ENCODE data around the gene KAT6B.
"Not testable (repeated sequence)": the region's sequence is repeated elsewhere in the genome, so short reads cannot be mapped to it uniquely, and the experiment has no call there.

KAT6B gene

DNA sequence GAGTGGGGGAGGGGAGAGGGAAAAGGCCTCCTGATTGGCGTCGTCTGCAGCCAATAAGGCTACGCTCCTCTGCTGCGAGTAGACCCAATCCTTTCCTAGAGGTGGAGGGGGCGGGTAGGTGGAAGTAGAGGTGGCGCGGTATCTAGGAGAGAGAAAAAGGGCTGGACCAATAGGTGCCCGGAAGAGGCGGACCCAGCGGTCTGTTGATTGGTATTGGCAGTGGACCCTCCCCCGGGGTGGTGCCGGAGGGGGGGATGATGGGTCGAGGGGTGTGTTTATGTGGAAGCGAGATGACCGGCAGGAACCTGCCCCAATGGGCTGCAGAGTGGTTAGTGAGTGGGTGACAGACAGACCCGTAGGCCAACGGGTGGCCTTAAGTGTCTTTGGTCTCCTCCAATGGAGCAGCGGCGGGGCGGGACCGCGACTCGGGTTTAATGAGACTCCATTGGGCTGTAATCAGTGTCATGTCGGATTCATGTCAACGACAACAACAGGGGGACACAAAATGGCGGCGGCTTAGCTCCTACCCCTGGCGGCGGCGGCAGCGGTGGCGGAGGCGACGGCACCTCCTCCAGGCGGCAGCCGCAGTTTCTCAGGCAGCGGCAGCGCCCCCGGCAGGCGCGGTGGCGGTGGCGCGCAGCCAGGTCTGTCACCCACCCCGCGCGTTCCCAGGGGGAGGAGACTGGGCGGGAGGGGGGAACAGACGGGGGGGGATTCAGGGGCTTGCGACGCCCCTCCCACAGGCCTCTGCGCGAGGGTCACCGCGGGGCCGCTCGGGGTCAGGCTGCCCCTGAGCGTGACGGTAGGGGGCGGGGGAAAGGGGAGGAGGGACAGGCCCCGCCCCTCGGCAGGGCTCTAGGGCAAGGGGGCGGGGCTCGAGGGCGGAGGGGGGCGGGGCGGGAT lies at the start of gene KAT6B:
Gene KAT6B (plus strand): TSS at position 459 of the 903 bp plus-strand sequence. CDS start 16,258 bp downstream, outside the sequence.
- peak; percentile 98 to 99 for DNase-seq (ENCODE audit: low read depth in 2 of 2, low spot score in 1 of 2)

GRCh38 chr10:74778436-74779094 lies 47.8 kb upstream of the KAT6B start:
- DNase-seq (ENCODE audit: low read depth in 2 of 2, low spot score in 1 of 2): no peak

GRCh38 chr10:74781870-74782269 lies 44.5 kb upstream of the KAT6B start:
- not testable (repeated sequence) for DNase-seq (ENCODE audit: low read depth in 2 of 2, low spot score in 1 of 2)

GRCh38 chr10:74784462-74784861 lies 41.9 kb upstream of the KAT6B start:
- no peak for DNase-seq (ENCODE audit: low read depth in 2 of 2, low spot score in 1 of 2)

- DNase-seq (ENCODE audit: low read depth in 2 of 2, low spot score in 1 of 2): no peak
These were observed 40.3 kb upstream of the KAT6B start for GRCh38 chr10:74786126-74786525.

GRCh38 chr10:74787457-74787856 lies 38.9 kb upstream of the KAT6B start:
- DNase-seq (ENCODE audit: low read depth in 2 of 2, low spot score in 1 of 2): no peak

DNA sequence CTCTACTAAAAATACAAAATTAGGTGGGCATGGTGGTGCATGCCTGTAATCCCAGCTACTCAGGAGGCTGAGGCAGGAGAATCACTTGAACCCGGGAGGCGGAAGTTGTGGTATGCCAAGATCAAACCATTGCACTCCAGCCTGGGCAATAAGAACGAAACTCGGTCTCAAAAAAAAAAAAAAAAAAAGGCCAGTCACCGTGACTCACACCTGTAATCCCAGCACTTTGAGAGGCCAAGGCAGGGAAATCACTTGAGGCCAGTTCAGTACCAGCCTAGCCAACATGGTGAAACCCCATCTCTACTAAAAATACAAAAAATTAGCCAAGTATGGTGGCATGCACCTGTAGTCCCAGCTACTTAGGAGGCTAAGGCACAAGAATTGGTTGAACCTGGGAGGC lies 34.4 kb upstream of the KAT6B start:
- DNase-seq (ENCODE audit: low read depth in 2 of 2, low spot score in 1 of 2): not testable (repeated sequence)

- no peak for DNase-seq (ENCODE audit: low read depth in 2 of 2, low spot score in 1 of 2)
These were observed 33.7 kb upstream of the KAT6B start for GRCh38 chr10:74792726-74793125.

- DNase-seq (ENCODE audit: low read depth in 2 of 2, low spot score in 1 of 2): not testable (repeated sequence)
These were observed 33.2 kb upstream of the KAT6B start for GRCh38 chr10:74793240-74793639.

DNA sequence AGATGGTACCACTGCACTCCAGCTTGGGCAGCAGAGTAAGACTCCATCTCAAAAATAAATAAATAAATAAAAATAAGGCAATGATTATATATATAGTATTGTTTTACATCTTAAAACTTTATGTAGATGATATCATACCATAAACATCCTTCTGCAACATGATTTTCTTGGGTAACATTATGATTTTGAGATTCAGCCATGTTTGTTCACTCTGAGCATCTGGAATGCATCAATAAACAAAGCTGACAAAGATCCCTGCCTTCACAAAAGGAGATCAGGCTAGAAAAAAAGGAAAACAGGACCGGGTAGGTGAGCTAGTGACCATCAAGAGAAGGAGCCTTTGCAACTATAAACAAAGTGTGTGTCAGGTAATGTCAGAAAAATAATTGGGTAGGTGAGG lies 31.9 kb upstream of the KAT6B start:
- no peak for DNase-seq (ENCODE audit: low read depth in 2 of 2, low spot score in 1 of 2)

DNA sequence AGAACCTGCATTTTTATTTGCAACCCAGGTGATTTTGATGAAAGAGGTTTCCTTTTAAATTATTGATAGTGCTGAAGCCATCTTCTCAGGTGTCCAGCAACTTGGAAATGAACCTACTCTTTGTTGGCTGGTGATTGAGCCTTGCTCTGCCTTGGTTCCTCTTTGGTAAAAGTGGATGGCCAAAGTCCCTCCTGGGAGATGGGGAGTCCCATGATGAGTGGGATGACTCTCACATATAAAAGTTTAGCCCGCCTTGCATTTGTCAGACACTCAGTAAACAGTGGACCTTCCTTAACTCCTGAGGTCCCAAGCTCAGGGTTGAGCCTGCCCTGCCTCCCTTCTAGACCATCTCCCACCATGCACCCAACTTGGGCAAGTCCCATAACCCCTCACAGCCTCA lies 28.9 kb upstream of the KAT6B start:
- DNase-seq (ENCODE audit: low read depth in 2 of 2, low spot score in 1 of 2): no peak

DNA sequence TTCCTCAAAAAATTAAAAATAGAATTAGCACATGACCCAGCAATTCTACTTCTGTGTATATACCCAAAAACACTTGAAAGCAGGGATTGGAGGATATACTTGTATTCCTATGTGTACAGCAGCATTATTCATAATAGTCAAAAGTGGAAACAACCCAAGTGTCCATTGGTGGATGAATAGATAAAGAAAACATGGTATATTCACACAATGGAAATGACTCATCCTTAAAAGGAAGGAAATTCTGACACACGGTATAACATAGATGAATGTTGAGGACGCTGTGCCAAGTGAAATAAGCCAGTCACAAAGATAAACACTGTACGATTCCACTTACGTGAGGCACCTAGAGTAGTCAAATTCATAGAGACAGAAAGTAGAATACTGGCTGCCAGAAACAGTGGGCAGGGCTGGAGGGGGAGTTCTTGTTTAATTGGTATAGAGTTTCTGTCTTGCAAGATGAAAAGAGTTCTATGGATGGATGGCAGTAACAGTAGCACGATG lies 26.6 kb upstream of the KAT6B start:
- DNase-seq (ENCODE audit: low read depth in 2 of 2, low spot score in 1 of 2): no peak

- DNase-seq (ENCODE audit: low read depth in 2 of 2, low spot score in 1 of 2): no peak
These were observed 25.0 kb upstream of the KAT6B start for GRCh38 chr10:74801447-74801846.

DNA sequence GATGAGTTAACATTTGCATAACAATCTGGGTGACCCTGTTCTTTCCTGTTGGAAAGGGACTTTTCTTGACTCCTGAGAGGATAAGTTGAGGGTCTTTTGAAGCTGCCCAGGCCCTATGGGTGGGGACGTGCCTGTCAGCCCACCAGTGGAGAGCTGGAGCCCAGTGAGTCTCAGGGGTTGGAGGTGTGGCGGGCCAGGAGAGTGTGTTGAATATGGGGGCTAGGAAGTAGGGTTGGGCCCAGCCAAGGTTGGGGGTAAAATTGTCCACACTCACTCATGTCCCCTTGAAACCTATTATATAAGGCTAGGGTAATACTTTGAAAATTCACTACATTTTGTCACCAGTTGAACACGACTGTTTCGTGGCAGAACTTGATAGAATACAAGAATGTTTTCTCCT lies 17.9 kb upstream of the KAT6B start:
- no peak for DNase-seq (ENCODE audit: low read depth in 2 of 2, low spot score in 1 of 2)

GRCh38 chr10:74810087-74810486 lies 16.3 kb upstream of the KAT6B start:
- DNase-seq (ENCODE audit: low read depth in 2 of 2, low spot score in 1 of 2): no peak

GRCh38 chr10:74813381-74814259 lies 12.8 kb upstream of the KAT6B start:
- DNase-seq (ENCODE audit: low read depth in 2 of 2, low spot score in 1 of 2): no peak

DNA sequence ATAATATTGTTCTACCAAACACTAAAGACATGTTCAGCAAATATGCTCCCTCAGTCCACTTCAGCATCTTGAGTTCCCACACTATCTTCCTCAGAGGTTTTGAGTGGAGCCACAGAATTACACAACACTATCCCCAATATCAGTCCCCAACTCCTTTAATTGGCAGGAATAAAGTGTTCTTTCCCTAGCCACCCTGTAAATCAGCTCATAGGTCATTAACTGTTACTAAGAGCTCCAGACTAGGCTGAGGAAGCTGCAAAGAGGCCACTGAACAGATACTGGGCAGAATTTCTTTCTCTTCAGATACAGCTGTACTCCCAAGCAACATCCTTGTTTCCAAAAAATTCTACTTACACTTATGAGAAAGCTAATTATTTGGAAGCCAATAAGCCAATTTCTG lies 11.6 kb upstream of the KAT6B start:
- no peak for DNase-seq (ENCODE audit: low read depth in 2 of 2, low spot score in 1 of 2)

GRCh38 chr10:74816824-74817498 lies 9.4 kb upstream of the KAT6B start:
- DNase-seq (ENCODE audit: low read depth in 2 of 2, low spot score in 1 of 2): no peak

- no peak for DNase-seq (ENCODE audit: low read depth in 2 of 2, low spot score in 1 of 2)
These were observed 4.9 kb upstream of the KAT6B start for GRCh38 chr10:74821501-74821900.

DNA sequence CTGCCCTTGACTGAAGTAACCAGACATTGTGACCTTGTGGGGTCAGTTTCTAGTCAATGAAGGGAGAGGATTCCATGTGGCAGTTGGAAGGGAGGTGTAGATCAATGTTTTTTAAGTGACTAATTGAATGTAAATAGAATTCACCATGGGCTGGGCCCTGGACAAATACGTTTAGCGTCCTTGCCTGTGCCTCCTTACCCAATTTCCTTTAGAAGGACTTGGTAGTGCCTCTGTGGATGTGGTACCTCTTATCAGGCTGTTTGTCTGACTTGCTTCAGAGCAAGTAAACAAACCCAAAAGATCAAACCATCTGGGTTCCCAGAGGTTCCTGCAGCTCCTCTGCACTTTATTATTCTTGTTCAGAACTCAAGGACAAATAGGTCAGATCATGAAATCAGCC lies 4.3 kb upstream of the KAT6B start:
- DNase-seq (ENCODE audit: low read depth in 2 of 2, low spot score in 1 of 2): no peak

All from stimulated activated CD8-positive, alpha-beta memory T cell treated with anti-CD3 and anti-CD28 coated beads, Interleukin-4, amount 100 ng/mL, for 1 hour (primary cell).